GM19463 (cell line): Measurements from ENCODE around the gene MAPK8IP3.
"Not testable (repeated sequence)": the region's sequence is repeated elsewhere in the genome, so short reads cannot be mapped to it uniquely, and the experiment has no call there.

Experiments
- ATAC-seq: cut with Tn5 transposase; IDR thresholded peaks from one replicate; pipeline ENCODE4 v1.9.1; 2021; ENCODE audit warnings: mild to moderate bottlenecking, moderate library complexity; ENCODE audit not compliant: unreplicated experiment

Gene MAPK8IP3

DNA sequence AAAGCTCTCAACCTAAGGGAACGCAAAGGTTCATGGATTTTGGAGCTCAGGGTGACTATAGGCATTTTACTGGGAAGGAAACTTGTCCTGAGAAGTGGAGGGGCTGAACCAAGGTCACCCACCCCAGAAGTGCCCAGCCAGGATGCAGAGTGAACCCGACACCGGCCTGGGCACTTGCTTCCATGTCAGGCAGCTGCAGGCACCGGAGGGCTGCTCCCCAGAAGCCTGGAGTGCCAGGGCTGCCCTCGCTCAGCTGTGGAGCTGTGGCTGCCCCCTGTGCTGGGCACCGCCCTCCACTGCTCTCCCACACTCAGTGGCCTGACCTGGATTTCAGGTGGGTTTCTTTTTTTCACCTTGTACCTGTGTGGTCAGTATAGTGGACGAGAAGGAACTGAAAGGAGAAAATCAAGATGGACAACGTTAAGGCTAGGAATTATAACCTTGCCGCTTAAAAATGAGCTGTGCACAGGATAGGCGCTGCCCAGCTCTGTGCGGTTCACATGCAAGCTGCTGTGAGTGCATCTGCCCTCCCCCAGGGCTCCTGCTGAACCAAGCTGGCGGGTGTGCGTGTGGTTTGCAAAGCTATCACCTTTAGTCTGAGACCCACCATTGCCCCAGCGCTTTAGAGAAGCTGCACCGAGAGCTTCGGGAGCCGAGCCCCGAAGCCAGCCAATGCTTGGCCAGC lies 2.2 kb downstream of the MAPK8IP3 start:
- no peak for ATAC-seq

DNA sequence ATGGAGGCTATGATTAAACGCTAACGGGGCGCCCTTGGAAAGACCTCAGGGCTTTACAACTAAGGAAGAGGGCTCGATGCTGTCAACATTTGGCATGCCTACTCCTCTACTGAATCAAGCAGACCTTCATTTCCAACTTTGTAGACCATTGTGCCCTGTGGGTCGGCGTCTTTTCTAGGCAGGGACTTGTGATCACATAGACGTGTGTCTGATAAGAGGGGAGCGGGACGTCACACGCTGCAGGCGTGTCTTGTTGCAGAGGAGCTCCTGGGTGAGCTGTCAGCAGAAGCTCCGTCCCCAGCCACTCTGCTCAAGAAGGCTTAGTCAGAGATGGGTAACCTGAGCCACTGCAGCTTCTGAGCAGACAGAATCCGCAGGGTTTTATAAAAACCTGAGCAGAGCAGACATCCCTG lies 2.8 kb downstream of the MAPK8IP3 start:
- no peak for ATAC-seq

DNA sequence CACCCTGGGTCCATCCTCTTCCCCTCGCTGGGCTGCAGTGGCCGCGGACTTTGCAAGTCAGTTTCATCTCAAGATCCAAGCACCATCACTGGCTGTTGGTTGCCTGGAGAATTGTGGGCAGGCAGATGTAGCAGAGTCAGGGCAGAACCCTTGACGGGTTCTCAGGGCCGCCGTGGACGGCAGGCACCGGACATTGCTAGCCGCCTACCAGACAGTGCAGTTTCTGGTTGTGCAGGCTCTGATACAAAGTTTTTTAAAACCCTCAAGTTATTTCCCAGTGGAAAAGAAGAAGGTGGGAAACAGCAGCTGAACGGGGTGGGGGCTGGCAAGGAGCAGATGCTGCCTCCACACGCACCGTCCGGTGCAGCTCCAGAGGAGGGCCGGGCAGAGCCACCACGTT lies 3.4 kb downstream of the MAPK8IP3 start:
- no peak for ATAC-seq

DNA sequence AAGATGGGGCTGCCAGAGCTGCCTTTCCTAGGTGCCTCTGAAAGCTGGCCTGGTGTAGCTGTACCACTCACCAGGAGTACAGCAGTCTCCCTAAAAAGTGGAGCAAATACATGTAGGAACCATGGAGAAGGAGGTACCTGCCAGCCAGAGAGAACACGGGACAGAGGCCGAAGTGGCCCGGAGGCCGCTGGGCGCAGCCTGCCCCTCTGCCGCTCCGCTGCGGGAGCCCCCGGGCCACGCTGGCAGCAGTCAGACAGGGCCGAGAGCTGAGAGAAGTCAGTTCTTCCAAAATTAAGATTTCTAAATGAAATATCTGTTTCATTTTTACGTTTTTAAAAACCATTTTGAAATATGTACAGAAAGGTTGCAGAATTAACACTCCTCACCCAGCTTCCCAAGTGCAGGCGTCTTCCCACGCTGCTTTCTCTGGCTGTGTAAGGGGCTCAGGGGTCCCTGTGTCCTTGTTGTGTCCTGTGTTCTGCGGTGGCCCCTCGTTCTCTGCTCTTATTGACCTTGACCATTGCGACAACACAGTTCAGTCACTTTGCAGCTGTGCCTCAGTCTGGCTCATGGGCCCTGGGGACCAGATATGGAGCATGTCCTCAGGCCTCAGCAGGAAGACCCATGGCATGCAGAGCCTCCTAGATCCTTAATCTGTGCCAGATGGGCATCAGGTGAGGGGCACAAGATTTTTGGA lies 5.0 kb downstream of the MAPK8IP3 start:
- ATAC-seq, result no peak

DNA sequence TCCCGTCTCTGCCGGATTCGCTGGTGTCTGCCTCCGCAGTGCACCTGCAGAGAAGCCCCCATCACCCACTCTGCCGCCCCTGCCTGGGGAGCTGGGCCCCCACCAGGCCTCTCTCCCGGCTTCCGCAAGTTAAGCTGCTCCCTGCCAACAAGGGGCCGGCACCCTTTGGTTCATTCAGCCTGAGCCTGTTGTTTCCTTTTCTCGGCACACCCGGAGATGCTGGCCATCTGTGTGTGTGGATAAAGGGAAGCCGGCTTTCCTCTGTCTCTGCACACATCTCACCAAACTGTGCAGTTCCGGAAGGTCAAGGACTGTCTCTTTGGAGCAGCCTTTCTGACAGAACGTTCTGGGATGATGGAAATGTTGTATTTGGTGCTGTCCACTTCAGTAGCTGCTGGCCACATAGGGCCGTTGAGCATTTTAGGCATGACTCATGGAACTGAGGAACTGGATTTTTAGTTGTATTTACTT lies 6.8 kb downstream of the MAPK8IP3 start:
- no peak for ATAC-seq

DNA sequence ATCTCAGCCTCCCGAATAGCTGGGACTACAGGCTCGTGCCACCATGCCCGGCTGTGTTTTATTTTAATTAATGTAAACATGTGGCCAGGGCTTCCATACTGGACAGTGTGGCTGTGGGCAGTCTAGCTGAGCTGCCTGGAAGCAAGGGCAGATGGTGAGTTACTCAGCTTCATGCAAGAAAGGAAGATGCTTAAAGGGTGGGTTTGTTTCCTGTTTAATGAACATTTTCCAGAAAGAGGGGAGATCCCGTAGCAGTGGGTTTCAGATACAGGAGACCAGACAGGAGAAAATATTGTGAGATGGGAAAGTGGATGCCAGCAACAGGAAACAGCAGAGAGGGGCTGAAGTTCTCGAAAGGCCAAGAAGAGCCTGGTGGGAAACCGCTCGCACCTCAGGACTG lies 7.3 kb downstream of the MAPK8IP3 start:
- no peak for ATAC-seq

DNA sequence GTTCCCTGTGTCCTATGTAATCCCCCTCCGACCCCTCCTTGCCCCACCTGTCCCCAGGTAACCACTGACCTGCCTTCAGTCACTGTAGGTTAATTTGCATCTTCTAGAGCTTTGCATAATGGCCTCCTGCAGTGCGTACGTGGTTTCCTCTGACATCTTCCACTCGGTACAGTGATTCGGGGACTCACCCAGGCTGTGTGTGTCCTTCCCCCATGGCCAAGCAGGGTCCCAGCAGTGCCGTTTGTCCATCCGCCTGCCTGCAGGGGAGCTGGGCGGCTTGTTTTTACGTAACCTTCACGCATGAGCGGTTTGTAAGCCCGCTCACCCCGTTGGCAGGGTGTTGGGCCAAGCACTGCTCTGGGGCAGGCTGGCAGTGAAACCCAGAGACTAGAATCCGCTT lies 7.9 kb downstream of the MAPK8IP3 start:
- ATAC-seq, result no peak

DNA sequence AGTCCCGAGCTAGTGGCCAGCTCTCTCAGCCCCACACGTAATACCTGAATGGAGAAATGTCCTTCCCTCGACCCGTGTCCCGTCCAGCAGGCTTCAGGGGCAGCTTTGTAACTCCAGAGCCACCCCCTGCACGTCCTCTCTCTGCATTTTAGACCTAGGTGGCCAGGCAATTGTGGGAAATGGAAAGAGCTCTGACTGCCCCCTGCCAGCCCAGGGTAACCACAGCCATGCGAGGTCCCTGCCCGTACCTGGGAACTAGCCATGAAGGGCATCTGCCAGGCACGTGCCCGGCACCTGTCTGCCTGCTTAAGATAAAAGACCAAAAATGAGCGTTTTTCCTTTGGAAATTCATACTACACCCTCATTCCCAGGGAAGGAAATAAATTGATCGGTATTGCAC lies 9.2 kb downstream of the MAPK8IP3 start:
- no peak for ATAC-seq

DNA sequence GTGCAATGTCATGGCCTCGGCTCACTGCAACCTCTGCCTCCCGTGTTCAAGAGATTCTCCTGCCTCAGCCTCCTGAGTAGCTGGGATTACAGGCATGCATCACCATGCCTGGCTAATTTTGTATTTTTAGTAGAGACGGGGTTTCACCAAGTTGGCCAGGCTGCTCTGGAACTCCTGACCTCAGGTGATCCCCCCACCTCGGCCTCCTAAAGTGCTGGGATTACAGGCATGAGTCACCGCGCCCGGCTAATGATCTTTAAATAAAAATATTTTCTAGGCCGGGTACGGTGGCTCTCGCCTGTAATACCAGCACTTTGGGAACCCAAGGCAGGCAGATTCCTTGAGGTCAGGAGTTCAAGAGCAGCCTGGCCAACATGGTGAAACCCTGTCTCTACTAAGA lies 12.2 kb downstream of the MAPK8IP3 start:
- not testable (repeated sequence) for ATAC-seq

DNA sequence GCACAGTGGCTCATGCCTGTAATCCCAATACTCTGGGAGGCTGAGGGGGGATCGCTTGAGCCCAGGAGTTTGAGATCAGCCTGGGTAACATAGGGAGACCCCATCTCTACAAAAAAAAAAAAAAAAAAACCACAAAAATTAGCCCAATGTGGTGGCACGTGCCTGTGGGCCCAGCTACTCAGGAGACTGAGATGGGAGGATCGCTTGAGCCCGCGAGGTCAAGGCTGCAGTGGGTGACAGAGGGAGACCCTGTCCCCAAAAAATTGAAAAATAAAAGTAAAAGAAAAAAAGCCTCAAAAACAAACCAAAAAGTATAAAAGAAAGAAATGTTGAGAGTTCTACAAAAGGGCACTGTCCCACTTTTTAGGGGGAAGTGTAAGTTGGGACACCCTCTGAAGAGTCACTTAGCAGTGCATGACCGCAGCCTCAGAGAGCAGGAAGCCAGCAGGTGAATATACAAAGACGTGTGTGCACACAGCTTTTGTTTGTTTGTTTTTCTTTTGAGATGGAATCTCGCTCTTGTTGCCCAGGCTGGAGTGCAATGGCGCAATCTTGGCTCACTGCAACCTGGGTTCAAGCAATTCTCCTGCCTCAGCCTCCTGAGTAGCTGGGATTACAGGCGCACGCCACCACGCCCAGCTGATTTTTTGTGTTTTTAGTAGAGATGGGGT lies 13.7 kb downstream of the MAPK8IP3 start:
- ATAC-seq, result not testable (repeated sequence)

DNA sequence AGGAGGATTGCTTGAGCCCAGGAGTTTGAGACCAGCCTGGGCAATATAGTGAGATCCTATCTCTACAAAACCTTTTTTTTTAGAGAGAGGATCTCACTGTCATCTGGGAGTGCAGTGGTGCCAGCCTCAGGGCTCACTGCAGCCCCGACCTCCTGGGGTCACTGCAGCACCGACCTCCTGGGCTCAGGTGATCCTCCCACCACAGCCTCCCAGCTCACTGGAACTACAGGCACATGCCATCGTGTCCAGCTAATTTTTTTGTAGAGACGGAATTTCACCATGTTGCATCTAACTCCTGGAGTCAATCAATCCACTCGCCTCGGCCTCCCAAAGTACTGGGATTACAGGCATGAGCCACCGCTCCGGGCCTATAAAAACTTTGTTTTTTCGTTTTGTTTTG lies 15.4 kb downstream of the MAPK8IP3 start:
- no peak for ATAC-seq

DNA sequence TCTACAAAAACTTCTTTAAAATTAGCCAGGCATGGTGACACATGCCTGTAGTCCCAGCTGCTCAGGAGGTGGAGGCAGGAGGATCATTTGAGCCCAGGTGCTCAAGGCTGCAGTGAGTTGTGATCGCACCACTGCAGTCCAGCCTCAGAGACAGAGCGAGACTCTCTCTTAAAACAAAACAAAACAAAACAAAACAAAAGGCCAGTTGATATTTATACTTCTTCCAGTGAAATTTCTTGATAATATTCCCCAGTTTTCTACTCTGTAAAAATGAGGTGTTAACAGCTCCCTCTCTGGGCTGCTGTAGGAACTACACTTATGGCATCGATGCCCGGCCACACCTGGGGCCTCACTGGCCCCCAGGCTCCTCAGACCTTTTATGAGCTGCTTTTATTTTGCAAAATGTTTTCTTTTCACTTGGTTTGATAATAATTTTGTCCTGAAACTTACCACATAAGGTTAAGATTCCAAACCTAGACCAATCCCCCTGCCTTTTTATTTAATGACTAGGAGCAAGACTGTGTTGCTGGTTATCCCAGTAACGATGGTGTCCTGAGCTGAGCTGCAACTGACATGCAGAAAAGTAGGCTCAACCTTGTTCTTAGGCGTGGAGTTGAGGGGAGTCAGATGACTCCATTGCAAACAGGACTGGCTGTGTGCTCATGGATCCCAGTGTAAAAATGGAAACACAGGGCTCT lies 17.6 kb downstream of the MAPK8IP3 start:
- ATAC-seq, result no peak

DNA sequence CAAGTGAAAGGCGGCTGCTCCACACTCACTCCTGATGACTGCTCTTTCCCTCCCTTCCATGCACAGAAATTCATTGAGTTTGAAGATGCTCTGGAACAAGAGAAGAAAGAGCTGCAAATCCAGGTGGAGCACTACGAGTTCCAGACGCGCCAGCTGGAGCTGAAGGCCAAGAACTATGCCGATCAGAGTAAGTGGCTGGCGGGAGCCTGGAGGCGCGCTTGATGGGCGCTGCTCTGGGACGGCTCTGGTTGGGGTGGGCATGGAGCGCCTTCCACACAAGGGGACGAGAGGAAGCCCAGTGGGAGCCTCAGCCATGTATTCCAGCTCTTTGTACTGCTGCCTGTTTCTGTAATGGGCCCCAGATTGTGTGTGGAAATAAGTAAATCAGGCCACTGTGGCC lies 18.5 kb downstream of the MAPK8IP3 start:
- ATAC-seq, result no peak

DNA sequence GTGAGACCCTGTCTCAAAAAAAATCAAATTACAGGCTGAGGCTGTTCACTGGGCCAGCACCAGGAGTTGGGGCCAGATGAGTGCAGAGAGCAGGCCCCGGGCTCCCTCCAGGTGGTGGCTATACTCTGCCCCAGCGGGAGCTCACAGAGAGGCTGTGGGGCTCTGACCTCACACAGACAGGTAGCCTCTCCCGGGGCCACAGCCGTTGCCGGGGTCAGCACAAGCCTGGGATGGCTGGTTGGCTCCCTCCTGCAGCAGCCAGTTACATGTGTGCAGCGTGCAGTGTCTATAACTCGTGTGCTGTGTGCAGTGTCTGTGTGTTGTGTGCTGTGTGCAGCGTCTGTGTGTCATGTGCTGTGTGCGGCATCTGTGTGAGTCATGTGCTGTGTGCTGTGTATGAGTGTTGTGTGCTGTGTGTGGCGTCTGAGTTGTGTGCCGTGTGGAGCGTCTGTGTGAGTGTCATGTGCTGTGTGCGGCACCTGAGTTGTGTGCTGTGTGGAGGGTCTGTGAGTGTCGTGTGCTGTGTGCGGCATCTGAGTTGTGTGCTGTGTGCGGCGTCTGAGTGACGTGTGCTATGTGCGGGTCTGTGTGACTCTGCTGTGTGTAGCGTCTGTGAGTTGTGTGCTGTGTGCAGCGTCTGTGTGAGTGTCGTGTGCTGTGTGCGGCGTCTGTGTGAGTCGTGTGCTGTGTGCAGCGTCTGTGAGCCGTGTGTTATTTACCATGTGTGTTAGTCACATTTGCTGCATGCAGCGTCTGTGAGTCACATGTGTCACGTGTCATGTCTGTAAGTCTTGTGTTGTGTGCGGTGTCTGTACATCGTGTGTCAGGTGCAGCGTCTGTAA lies 20.9 kb downstream of the MAPK8IP3 start:
- ATAC-seq, result no peak

DNA sequence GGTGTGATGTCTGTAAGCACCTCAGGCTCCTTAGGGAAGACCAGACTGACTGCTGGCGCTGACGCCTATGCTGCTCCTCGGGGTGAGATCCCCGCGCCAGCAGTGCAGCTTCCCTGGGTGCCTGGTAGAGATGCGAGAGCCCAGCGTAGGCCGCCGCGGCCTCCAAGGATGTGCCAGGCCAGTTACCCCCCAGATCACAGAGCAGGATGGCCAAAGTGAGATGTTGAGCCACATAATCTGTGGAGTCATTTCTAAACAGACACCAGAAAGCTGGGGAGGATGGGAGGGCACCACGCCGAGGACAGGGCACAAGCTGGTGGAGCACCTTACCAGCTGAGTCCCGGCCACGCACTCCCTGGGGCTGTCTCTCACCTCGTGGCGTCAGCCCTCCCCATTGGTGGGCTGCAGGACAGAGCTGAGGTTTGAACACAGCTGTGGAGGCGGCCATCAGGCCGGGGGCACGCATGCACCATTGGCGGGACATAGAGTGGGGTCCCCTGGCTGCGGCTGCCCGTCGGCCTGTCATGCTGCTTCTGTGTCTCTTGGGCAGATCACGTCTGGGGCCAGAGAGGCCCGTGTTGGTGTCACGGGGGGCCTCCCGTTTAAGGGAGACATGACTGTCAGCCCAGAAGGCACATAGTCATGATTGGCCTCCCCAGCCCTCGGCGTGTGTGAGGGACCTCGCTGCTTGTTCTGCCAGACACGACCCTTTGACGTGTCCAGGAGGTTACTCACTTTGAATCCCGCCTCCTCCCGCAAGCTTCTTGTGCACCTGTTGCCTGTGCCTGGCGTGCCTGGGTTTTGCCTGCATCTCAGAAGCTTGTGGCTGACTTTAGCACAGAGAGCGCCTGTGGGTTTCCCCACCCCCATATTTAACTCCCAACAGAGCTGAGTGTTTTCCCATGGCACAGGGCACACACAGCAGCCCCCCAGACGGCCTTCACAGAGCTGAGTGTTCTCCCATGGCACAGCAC lies 21.9 kb downstream of the MAPK8IP3 start:
- ATAC-seq, result no peak

DNA sequence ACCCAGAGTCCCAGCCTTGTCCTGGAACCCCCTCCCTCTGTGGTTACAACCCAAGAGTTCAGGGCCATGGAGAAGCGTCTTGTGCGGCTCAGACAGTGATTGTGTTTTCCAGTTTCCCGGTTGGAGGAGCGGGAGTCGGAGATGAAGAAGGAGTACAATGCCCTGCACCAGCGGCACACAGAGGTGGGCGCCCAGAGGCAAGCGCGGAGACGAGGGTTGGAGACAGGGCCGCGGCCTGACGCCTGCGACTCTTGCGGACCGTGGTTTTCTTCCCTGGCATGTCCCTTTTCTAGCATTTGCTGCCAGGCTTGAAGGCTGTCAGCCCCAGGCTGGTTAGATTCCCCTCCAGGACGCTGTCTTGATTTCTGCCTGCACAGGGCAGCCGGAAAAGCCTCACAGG lies 23.0 kb downstream of the MAPK8IP3 start:
- ATAC-seq, result no peak

DNA sequence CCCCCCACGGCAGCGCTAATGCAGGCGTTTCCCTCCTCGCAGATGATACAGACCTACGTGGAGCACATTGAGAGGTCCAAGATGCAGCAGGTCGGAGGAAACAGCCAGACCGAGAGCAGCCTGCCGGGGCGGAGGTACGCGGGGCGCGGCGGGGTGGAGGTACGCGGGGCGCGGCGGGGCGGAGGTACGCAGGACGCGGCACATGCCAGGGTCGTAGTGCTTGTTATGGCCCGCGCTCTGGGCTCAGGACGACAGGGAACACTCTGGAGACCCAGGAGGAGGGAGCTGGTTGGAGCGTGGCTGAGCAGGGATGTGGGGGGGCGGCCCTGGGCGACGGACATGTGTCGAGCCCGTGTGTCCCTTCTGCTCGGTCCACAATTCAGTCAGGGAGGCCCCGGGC lies 23.4 kb downstream of the MAPK8IP3 start:
- ATAC-seq, result no peak

DNA sequence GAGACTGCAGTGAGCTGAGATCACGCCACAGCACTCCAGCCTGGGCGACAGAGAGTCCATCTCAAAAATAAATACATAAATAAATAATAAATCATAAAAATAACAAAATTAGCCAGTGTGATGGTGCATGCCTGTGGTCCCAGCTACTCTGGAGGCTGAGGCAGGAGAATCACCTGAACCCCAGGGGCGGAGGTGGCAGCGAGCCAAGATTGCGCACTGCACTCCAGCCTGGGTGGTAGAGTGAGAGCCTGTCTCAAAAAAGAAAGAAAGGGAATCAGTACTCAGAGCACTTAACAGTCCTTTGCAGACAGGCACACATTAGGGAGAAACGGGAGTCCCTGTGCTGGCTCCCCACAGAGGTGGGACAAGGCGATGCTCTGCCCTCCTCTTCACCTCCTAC lies 25.1 kb downstream of the MAPK8IP3 start:
- no peak for ATAC-seq

DNA sequence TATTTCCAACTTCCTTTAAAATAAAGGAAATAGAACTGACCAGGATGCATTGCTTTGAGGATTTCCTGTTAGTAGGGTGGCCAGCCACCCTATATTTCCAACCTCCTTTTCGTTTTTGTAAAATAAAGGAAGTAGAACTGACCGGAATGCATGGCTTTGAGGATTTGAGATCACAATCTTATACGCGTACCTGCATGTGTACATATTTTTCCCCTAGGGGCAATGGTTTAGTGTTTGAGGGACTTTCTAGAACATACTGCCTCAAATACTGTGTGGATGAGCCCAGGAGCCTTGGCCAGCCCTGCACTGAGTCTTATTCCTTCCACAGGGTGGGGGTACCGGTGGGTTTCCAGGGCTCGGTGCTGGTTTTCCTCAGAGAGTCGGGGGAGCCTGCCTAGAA lies 25.6 kb downstream of the MAPK8IP3 start:
- ATAC-seq, result no peak
